K562 (cell line): ENCODE data around the gene NFE2. TPM values are rescaled to one million over a fixed set of nuclear protein-coding genes. Genes with fewer than 3 reads are reported as not detected.
A peak's percentile ranks its signal among the peaks of the same experiment; 100 is the strongest.

Experiments
- CCNT2 ChIP-seq: IDR thresholded peaks from 2 replicates; pipeline ENCODE4 v1.6.1; 2011; ENCODE audit warnings: borderline replicate concordance, low read depth, mild to moderate bottlenecking, moderate library complexity, mixed read lengths, low read length; ENCODE audit not compliant: insufficient read length; ENCODE audit errors: extremely low read depth
- CREB1 ChIP-seq, 2 experiments: sonication (generic) in 1 of 2; formaldehyde crosslinking in 1 of 2; IDR thresholded peaks; 2 replicates each; pipeline versions ENCODE4 v1.6.1 to v1.8.0; 2012 to 2022; ENCODE audit warnings: inconsistent platforms in 1 of 2, mild to moderate bottlenecking in 1 of 2, missing genetic modification reagents in 1 of 2, moderate library complexity in 1 of 2
- FOXK2 ChIP-seq, 2 experiments: fragments of 450-650 bp; IDR thresholded peaks in 1 of 2; conservative IDR thresholded peaks in 1 of 2; 2 replicates each; pipeline ENCODE4 v1.6.1; 2016; ENCODE audit warnings: low read depth in 2 of 2, mild to moderate bottlenecking in 1 of 2
- PTBP1 ChIP-seq: fragments of 200-400 bp; formaldehyde crosslinking; IDR thresholded peaks from 2 replicates; pipeline ENCODE4 v1.6.1; 2017; ENCODE audit warnings: low read depth, low read length
- ZNF12 ChIP-seq: sonication (generic); formaldehyde crosslinking; IDR thresholded peaks from 2 replicates; pipeline ENCODE4 v1.4.0; 2020; ENCODE audit warnings: mild to moderate bottlenecking, missing genetic modification reagents
- polyA plus RNA-seq, 8 experiments: library from polyadenylated mRNA; depleted of rRNA in 4 of 8; stranded (reverse) in 5 of 8; unstranded in 3 of 8; fragments of >200 nt; fragmentation: Nextera tagmentation in 2 of 8; fragmentation: Illumina TruSeq in 1 of 8; extraction: Ambion mirVana in 2 of 8; extraction: Trizol in 1 of 8; gene quantifications; 2 replicates each; pipeline versions ENCODE4 v1.2.1 to v1.2.3, GENCODE V29; 2011 to 2014; ENCODE audit warnings: inconsistent platforms in 1 of 8, missing spikeins in 1 of 8
- total RNA-seq, 7 experiments: library from RNA; depleted of rRNA in 6 of 7; stranded (reverse); fragments of >200 nt in 6 of 7; fragmentation: Illumina TruSeq in 2 of 7; extraction: Trizol in 2 of 7; gene quantifications; 2 replicates each; pipeline versions ENCODE4 v1.2.1 to v1.2.3, GENCODE V29; 2011 to 2021; ENCODE audit warnings: low replicate concordance in 1 of 7
- TF ChIP-seq, protein P1 (sequence below): fragments of 450-650 bp; IDR thresholded peaks from 2 replicates; pipeline ENCODE4 v1.6.1; 2016; ENCODE audit warnings: mild to moderate bottlenecking, moderate library complexity
- TF ChIP-seq, protein P2 (sequence below): sonication (generic); formaldehyde crosslinking; IDR thresholded peaks from 2 replicates; pipeline ENCODE4 v1.8.0; 2022; ENCODE audit warnings: missing genetic modification reagents, mild to moderate bottlenecking, borderline replicate concordance
- TF ChIP-seq, protein P3 (sequence below): fragments of 450-650 bp; conservative IDR thresholded peaks from 2 replicates; pipeline ENCODE4 v1.6.1; 2016; ENCODE audit warnings: missing genetic modification characterization, low read depth, mild to moderate bottlenecking, missing compliant biosample characterization, moderate library complexity

NFE2 gene
- total and polyA plus RNA-seq, 9 of the 15 experiments (the other 6 are each of a cell fraction or from before 2014, with no cell fraction given) = 12.3 to 282 (median 208) TPM

GRCh38 chr12:54279632-54280467, 21.0 kb downstream of the NFE2 start, which contains the start of gene CBX5 (continued):
- TF ChIP-seq, protein P1, sequence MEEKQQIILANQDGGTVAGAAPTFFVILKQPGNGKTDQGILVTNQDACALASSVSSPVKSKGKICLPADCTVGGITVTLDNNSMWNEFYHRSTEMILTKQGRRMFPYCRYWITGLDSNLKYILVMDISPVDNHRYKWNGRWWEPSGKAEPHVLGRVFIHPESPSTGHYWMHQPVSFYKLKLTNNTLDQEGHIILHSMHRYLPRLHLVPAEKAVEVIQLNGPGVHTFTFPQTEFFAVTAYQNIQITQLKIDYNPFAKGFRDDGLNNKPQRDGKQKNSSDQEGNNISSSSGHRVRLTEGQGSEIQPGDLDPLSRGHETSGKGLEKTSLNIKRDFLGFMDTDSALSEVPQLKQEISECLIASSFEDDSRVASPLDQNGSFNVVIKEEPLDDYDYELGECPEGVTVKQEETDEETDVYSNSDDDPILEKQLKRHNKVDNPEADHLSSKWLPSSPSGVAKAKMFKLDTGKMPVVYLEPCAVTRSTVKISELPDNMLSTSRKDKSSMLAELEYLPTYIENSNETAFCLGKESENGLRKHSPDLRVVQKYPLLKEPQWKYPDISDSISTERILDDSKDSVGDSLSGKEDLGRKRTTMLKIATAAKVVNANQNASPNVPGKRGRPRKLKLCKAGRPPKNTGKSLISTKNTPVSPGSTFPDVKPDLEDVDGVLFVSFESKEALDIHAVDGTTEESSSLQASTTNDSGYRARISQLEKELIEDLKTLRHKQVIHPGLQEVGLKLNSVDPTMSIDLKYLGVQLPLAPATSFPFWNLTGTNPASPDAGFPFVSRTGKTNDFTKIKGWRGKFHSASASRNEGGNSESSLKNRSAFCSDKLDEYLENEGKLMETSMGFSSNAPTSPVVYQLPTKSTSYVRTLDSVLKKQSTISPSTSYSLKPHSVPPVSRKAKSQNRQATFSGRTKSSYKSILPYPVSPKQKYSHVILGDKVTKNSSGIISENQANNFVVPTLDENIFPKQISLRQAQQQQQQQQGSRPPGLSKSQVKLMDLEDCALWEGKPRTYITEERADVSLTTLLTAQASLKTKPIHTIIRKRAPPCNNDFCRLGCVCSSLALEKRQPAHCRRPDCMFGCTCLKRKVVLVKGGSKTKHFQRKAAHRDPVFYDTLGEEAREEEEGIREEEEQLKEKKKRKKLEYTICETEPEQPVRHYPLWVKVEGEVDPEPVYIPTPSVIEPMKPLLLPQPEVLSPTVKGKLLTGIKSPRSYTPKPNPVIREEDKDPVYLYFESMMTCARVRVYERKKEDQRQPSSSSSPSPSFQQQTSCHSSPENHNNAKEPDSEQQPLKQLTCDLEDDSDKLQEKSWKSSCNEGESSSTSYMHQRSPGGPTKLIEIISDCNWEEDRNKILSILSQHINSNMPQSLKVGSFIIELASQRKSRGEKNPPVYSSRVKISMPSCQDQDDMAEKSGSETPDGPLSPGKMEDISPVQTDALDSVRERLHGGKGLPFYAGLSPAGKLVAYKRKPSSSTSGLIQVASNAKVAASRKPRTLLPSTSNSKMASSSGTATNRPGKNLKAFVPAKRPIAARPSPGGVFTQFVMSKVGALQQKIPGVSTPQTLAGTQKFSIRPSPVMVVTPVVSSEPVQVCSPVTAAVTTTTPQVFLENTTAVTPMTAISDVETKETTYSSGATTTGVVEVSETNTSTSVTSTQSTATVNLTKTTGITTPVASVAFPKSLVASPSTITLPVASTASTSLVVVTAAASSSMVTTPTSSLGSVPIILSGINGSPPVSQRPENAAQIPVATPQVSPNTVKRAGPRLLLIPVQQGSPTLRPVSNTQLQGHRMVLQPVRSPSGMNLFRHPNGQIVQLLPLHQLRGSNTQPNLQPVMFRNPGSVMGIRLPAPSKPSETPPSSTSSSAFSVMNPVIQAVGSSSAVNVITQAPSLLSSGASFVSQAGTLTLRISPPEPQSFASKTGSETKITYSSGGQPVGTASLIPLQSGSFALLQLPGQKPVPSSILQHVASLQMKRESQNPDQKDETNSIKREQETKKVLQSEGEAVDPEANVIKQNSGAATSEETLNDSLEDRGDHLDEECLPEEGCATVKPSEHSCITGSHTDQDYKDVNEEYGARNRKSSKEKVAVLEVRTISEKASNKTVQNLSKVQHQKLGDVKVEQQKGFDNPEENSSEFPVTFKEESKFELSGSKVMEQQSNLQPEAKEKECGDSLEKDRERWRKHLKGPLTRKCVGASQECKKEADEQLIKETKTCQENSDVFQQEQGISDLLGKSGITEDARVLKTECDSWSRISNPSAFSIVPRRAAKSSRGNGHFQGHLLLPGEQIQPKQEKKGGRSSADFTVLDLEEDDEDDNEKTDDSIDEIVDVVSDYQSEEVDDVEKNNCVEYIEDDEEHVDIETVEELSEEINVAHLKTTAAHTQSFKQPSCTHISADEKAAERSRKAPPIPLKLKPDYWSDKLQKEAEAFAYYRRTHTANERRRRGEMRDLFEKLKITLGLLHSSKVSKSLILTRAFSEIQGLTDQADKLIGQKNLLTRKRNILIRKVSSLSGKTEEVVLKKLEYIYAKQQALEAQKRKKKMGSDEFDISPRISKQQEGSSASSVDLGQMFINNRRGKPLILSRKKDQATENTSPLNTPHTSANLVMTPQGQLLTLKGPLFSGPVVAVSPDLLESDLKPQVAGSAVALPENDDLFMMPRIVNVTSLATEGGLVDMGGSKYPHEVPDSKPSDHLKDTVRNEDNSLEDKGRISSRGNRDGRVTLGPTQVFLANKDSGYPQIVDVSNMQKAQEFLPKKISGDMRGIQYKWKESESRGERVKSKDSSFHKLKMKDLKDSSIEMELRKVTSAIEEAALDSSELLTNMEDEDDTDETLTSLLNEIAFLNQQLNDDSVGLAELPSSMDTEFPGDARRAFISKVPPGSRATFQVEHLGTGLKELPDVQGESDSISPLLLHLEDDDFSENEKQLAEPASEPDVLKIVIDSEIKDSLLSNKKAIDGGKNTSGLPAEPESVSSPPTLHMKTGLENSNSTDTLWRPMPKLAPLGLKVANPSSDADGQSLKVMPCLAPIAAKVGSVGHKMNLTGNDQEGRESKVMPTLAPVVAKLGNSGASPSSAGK = peak; percentile 92
- TF ChIP-seq CREB1 (IDR thresholded peaks at IDR 0.05) = peak; percentile 19
- no peak for TF ChIP-seq CREB1 (CRISPR knock-in tag; IDR thresholded peaks at IDR 0.05)
- peak; percentile 85 to 86 for TF ChIP-seq FOXK2 (conservative IDR thresholded peaks at IDR 0.05 in 1 of 2, IDR thresholded peaks at IDR 0.05 in 1 of 2; ENCODE audit: low read depth in 2 of 2)
- TF ChIP-seq CCNT2 = no peak
- TF ChIP-seq PTBP1 = no peak
- TF ChIP-seq, protein P2, sequence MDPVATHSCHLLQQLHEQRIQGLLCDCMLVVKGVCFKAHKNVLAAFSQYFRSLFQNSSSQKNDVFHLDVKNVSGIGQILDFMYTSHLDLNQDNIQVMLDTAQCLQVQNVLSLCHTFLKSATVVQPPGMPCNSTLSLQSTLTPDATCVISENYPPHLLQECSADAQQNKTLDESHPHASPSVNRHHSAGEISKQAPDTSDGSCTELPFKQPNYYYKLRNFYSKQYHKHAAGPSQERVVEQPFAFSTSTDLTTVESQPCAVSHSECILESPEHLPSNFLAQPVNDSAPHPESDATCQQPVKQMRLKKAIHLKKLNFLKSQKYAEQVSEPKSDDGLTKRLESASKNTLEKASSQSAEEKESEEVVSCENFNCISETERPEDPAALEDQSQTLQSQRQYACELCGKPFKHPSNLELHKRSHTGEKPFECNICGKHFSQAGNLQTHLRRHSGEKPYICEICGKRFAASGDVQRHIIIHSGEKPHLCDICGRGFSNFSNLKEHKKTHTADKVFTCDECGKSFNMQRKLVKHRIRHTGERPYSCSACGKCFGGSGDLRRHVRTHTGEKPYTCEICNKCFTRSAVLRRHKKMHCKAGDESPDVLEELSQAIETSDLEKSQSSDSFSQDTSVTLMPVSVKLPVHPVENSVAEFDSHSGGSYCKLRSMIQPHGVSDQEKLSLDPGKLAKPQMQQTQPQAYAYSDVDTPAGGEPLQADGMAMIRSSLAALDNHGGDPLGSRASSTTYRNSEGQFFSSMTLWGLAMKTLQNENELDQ (CRISPR knock-in tag) = 0 out of 2 replicates have a peak, but pooled peaks have one; percentile 36
- 0 out of 2 replicates have a peak, but pooled peaks have one; percentile 2 for TF ChIP-seq ZNF12 (CRISPR knock-in tag)
- TF ChIP-seq, protein P3, sequence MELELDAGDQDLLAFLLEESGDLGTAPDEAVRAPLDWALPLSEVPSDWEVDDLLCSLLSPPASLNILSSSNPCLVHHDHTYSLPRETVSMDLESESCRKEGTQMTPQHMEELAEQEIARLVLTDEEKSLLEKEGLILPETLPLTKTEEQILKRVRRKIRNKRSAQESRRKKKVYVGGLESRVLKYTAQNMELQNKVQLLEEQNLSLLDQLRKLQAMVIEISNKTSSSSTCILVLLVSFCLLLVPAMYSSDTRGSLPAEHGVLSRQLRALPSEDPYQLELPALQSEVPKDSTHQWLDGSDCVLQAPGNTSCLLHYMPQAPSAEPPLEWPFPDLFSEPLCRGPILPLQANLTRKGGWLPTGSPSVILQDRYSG (tag) = 0 out of 2 replicates have a peak, but pooled peaks have one; percentile 40
